ENCODE results near the gene HOXD11.

HOXD11 gene

DNA sequence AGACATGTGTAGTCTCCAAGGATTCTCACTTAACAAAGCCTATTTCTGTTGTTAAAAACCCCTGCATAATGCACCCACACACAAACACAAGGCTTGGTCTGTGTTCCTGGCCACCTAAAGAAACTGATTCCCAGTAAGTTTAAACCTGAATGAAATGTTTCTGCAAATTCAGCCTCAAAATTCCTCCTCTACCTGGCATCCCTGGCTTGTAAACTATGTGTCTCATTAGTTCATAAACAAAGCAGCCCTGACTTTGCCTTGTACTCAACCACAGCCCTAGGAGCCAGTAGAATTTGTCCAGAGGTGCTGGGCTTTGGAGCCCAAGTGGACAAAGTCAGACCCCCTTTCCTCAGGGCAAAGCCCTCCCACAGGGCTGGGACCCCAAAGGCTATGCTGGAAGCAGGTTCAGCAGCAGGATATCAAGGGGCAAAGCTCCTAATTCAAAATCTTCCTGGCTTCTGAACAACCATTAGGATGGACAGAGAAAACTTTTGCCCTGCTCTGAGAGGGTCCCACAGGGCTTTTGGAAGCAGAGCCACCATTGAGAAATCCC lies 17.2 kb upstream of the HOXD11 start:
- H3K4me1 ChIP-seq = peaks cover 0 to 47% (median 37%) of the 10 kb centered on the region in 4 donors
- no peaks in the 10 kb centered on the region for H3K9me3 ChIP-seq
- peaks cover 9 to 100% of the 10 kb centered on the region in 2 donors for H3K27me3 ChIP-seq
- no peak overlapping the region for H3K4me3 ChIP-seq
- no peak for TF ChIP-seq CTCF (IDR thresholded peaks at IDR 0.05)
- intact Hi-C loops (cut with DNase I; ENCODE audit: low total_unique reads) = loop anchor here (2.0 to 5.0 kb wide), 2 partner anchors 88 to 401 kb away; partner anchors contain the start of gene LNPK
- H3K36me3 ChIP-seq = no peaks in the 10 kb centered on the region
- no peak overlapping the region for H3K27ac ChIP-seq
- no peak for DNase-seq

DNA sequence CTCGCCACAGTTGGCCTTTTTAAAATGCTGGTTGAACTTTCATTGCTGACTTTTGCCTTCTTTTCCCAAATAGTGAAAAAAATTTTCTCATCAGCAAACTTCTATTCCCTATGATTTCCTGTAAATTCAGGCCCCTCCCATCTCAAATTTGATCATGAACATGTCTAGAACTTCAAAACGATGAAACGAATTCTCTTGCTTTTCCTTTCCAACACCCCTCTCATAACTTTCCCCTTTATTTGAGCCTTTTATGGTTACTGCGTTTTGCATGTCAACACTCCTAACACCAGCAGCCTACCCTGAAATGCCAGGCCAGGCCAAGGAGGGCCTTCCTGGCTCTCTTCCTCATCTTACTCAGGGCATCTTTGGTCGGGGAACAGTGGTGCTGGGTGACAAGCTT lies 16.2 kb upstream of the HOXD11 start:
- H3K4me1 ChIP-seq = peaks cover 0 to 38% (median 28%) of the 10 kb centered on the region in 4 donors
- H3K4me3 ChIP-seq = no peak overlapping the region
- H3K9me3 ChIP-seq = no peaks in the 10 kb centered on the region
- no peak overlapping the region for H3K27ac ChIP-seq
- intact Hi-C loops (cut with DNase I; ENCODE audit: low total_unique reads) = loop anchor here (5.0 kb wide), 1 partner anchor 89 kb away; the partner anchor contains the start of gene LNPK
- no peaks in the 10 kb centered on the region for H3K36me3 ChIP-seq
- no peak for DNase-seq
- H3K27me3 ChIP-seq = peaks cover 9 to 100% of the 10 kb centered on the region in 2 donors
- TF ChIP-seq CTCF (IDR thresholded peaks at IDR 0.05) = no peak

DNA sequence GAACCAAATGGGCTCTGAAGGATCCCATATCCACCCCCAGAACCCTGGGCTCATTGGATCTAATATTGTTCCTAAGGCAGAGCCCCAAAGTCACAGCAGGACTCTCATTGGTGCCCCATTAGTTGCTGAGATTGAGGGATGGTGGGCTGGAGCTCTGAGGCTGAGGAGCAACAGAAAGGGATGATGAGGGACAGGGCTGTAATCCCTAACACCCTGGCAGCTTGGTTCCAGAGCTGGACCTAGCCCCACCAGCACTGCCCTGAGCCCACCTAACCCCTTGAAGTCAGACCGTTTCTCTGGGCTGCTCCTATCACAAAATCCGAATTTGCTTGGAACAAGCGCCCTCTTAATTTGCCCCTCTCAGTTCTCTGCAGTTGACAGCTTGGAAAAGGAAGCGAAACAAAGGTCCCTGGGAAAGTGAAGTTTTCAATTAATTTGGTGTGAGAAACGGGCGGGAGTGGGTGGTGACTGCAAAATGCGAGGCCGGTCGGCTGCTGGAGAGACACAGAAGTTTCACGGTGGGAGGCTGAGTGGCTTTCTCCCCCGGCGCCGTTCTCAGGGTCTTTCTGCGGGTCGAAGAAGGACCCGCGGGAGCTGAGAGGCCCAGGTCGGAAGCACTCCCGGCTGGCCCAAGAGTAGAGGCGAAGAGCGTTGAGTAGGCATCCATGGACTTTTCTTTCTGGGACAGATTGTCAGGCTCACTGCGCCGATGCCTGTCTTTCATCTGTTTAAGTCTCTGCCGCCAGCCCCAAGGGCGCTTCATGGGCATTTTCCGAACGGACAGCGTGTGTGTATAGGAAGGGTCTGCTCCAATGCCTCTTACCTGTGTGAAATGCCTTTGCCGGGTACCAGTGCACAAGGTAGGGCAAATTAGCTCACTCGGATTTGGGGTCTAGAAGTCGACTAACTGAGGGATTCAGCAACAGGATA lies 15.5 kb upstream of the HOXD11 start:
- H3K36me3 ChIP-seq = no peaks in the 10 kb centered on the region
- H3K27ac ChIP-seq = no peak overlapping the region
- intact Hi-C loops (cut with DNase I; ENCODE audit: low total_unique reads) = loop anchor here (5.0 kb wide), 1 partner anchor 89 kb away; the partner anchor contains the start of gene LNPK
- no peak for TF ChIP-seq CTCF (IDR thresholded peaks at IDR 0.05)
- H3K9me3 ChIP-seq = no peaks in the 10 kb centered on the region
- H3K27me3 ChIP-seq = peaks cover 7 to 100% of the 10 kb centered on the region in 2 donors
- H3K4me1 ChIP-seq = peaks cover 0 to 34% (median 25%) of the 10 kb centered on the region in 4 donors
- DNase-seq = peak in 1 of 2 donors; percentile 48
- no peak overlapping the region for H3K4me3 ChIP-seq

- H3K4me1 ChIP-seq = peaks cover 0 to 43% (median 34%) of the 10 kb centered on the region in 4 donors
- TF ChIP-seq CTCF (IDR thresholded peaks at IDR 0.05) = no peak
- no peaks in the 10 kb centered on the region for H3K36me3 ChIP-seq
- intact Hi-C loops (cut with DNase I; ENCODE audit: low total_unique reads) = loop anchor here (5.0 kb wide), 1 partner anchor 90 kb away; the partner anchor contains the start of gene LNPK
- H3K9me3 ChIP-seq = no peaks in the 10 kb centered on the region
- peak within 1 kb of the TSS; percentile 22 to 44 for H3K4me3 ChIP-seq
- DNase-seq = peak in 1 of 2 donors; percentile 60
- peaks cover 7 to 100% of the 10 kb centered on the region in 2 donors for H3K27me3 ChIP-seq
- no peak within 1 kb of the TSS for H3K27ac ChIP-seq
Observed at GRCh38 chr2:176092270-176093144, 14.6 kb upstream of the HOXD11 start, which contains the start of gene HOXD13. Gene HOXD13, plus strand, starts transcription at chr2:176092721. Its CDS starts 170 bp downstream, at chr2:176092891.
